Stomach (tissue), 9 donors: ENCODE results near the gene SPATC1L. TPM values are rescaled to one million over a fixed set of nuclear protein-coding genes. Genes with fewer than 3 reads are reported as not detected.

Experiments
- DNase-seq, 2 donors: peaks; one replicate each; pipeline versions ENCODE4 v3.0.0 to v3.0.0-alpha.2; 2013 to 2019
- H3K27ac ChIP-seq, 5 donors: fragments of 200-600 bp in 4 of 5; sonication (generic) in 4 of 5; one replicate each; pipeline ENCODE4 v1.5.1; 2013 to 2019; ENCODE audit warnings: mild to moderate bottlenecking in 1 of 5, moderate library complexity in 1 of 5
- H3K27me3 ChIP-seq, 3 donors: fragments of 200-600 bp; sonication (generic); one replicate each; pipeline ENCODE4 v1.5.1; 2017 to 2019; ENCODE audit warnings: mixed run types in 1 of 3
- H3K36me3 ChIP-seq, 4 donors: fragments of 200-600 bp; sonication (generic); 1 replicate in 3 of 4; 2 replicates in 1 of 4; pipeline ENCODE4 v1.5.1; 2016 to 2019
- H3K4me1 ChIP-seq, 4 donors: fragments of 200-600 bp; sonication (generic); one replicate each; pipeline ENCODE4 v1.5.1; 2016 to 2019
- H3K4me3 ChIP-seq, 4 donors: fragments of 200-600 bp; sonication (generic) in 3 of 4; one replicate each; pipeline ENCODE4 v1.5.1; 2016 to 2019; ENCODE audit warnings: mild to moderate bottlenecking in 1 of 4
- H3K9me3 ChIP-seq, 4 donors: fragments of 200-600 bp; sonication (generic); one replicate each; pipeline ENCODE4 v1.5.1; 2016 to 2019
- CTCF ChIP-seq, 7 experiments: fragments of 450-650 bp in 4 of 7; fragments of 200-600 bp in 3 of 7; sonication (generic) in 3 of 7; IDR thresholded peaks; one replicate each; pipeline ENCODE4 v1.5.1; 2016 to 2019; ENCODE audit warnings: antibody characterized with exemption in 7 of 7, control low read depth in 2 of 7, mild to moderate bottlenecking in 1 of 7
- EP300 ChIP-seq: sonication (generic); formaldehyde crosslinking; IDR thresholded peaks from one replicate; pipeline ENCODE4 v1.6.1; 2017; ENCODE audit warnings: antibody characterized with exemption
- POLR2A ChIP-seq, 4 donors: fragments of 450-650 bp; IDR thresholded peaks; one replicate each; pipeline ENCODE4 v1.6.1; 2016; ENCODE audit warnings: antibody characterized with exemption in 4 of 4, control low read depth in 2 of 4, mild to moderate bottlenecking in 1 of 4, moderate library complexity in 1 of 4
- POLR2AphosphoS5 ChIP-seq, 3 donors: sonication (generic); formaldehyde crosslinking; IDR thresholded peaks; one replicate each; pipeline ENCODE4 v1.6.1; 2016; ENCODE audit warnings: antibody characterized with exemption in 3 of 3
- WGBS, 5 donors: extraction: QIAGEN DNeasy Blood & Tissue Kit in 3 of 5; methylation state at CpG; one replicate each; pipeline versions ENCODE4 v1.1.5 to v1.1.7; 2013 to 2018; 5-methylcytosine and 5-hydroxymethylcytosine counted together
- intact Hi-C: fragments of 100-400 bp; cut with DNase I; formaldehyde crosslinking; loops from one replicate; pipeline ENCODE4 v1.15.1; 2023; ENCODE audit warnings: low total_unique reads
- polyA plus RNA-seq, 3 donors: library from polyadenylated mRNA; stranded (reverse); fragments of 200-250 nt; gene quantifications; one replicate each; pipeline ENCODE4 v1.2.3, GENCODE V29; 2013
- total RNA-seq, 5 donors: library from RNA; depleted of rRNA; stranded (reverse); fragments of >200 nt; gene quantifications; one replicate each; pipeline versions ENCODE4 v1.1.0 to v1.2.3, GENCODE V29; 2014 to 2016
- donor health status: healthy with polysubstance abuse.
- donor health status: Bipolar disorder and iron deficiency.
- donor health status: healthy.

The SPATC1L gene
- total and polyA plus RNA-seq, 8 donors, result 0.72 to 26.4 (median 12.5) TPM; not detected in 1

DNA sequence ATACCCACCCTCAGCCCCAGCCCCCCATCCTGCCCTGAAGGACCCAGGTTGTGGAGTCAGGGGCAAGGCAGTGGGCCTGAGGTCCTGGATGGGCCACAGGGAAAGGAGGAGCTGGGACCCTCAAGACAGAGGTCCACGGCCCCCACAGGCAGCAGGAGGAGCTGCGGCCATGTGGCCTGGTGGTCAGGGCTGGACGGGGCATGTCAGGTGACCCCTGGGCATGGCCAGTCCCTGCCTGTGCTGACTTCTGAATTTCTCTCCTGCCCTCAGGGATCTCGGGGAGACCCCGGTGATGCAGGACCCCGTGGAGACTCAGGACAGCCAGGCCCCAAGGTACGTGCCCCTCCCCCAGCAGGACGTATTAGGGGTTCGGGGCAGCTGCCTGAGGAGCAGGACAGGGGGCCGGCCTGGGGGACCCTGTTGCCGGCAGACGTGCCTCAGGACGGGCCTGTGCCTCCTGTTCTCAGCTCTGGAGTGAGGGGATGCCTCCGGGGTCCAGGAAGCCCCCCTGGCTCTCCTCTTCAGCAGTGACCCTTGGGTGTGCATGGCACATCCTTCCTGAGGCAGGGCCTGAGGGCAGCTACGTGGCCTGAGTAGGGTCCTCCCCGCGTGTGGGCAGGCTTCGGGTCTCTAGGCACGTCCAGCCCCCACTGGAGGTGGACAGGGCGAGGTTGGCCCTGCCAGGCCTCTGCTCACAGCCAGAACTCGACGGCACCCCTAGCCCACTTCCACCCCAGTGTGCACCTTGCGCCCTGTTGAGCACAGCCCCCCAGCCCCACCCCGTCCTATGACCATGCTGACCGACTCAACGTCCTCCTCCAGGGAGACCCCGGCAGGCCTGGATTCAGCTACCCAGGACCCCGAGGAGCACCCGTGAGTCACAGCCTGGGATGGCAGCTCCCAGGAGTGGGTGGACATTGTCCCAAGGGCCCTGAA is 62.7 kb downstream of the SPATC1L start:
- TF ChIP-seq POLR2AphosphoS5 (IDR thresholded peaks at IDR 0.05) (no peak), EP300 (no peak), POLR2A (IDR thresholded peaks at IDR 0.05) (no peak), CTCF (IDR thresholded peaks at IDR 0.05) (no peak)
- DNase-seq, result peak in 1 of 2 donors; percentile 19
- intact Hi-C loops, result loop anchor here (10.0 kb wide), 1 partner anchor 127 kb away; no protein-coding TSS in a partner anchor
- peak overlapping the region in 1 of 5 donors; percentile 29 for H3K27ac ChIP-seq
- no peak overlapping the region for H3K4me3 ChIP-seq
- H3K36me3 ChIP-seq, result peaks cover 72 to 99% (median 90%) of the 10 kb centered on the region in 4 donors
- no peaks in the 10 kb centered on the region for H3K9me3 ChIP-seq
- H3K27me3 ChIP-seq, result no peaks in the 10 kb centered on the region
- no peaks in the 10 kb centered on the region for H3K4me1 ChIP-seq
- WGBS, 5 donors, result 83 to 87% (median 86%) methylated on average over 14 to 29 of the region's 29 CpGs

DNA sequence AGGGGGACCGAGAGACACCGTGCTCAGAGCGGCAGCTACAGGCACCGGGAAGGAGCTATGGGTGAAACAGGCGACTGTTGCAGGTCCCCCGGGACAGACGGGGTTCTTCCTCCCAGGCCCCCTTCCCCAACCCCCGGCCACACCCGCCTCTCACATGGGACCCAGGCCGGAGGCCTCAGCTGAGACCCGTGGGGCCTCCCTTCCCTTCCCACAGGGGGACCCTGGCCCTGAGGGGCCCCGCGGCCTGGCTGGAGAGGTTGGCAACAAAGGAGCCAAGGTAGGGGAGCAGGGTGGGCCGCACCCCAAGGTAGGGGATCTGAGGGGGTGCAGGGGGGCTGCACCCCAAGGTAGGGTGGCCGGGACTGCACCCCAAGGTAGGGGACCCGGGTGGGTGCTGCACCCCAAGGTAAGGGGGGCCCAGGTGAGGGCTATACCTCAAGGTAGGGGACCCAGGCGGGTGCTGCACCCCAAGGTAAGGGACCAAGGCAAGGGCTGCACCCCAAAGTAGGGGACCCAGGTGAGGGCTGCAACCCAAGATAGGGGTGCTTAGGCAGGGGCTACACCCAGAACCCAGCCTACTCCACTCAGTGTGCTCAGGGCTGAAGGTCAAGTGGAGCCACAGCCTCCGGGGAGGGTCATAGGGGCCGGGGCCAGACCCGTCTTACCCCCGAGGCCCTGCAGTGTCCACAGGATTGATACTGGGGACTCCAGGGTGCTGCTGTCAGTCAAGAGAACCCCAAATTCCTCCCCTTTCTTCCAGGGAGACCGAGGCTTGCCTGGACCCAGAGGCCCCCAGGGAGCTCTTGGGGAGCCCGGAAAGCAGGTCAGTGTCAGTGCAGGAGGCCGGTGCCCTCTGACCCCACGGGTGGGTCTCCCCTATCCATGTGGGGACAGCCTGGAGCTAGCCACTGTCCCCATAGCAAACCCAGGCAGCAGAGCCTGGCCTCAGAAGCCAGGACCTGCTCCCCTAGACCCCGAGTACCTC is 63.7 kb downstream of the SPATC1L start:
- no peak for DNase-seq
- Histone ChIP-seq H3K27me3 (no peaks in the 10 kb centered on the region), H3K36me3 (peaks cover 80 to 99% (median 90%) of the 10 kb centered on the region in 4 donors), H3K4me3 (no peak overlapping the region), H3K9me3 (no peaks in the 10 kb centered on the region), H3K4me1 (no peaks in the 10 kb centered on the region), H3K27ac (peak overlapping the region in 1 of 5 donors; percentile 24)
- WGBS, 5 donors, result 79 to 93% (median 84%) methylated on average over 13 to 26 of the region's 26 CpGs
- TF ChIP-seq CTCF (IDR thresholded peaks at IDR 0.05) (no peak), POLR2AphosphoS5 (IDR thresholded peaks at IDR 0.05) (no peak), EP300 (no peak), POLR2A (IDR thresholded peaks at IDR 0.05) (no peak)
- intact Hi-C loops, result loop anchor here (10.0 kb wide), 1 partner anchor 126 kb away; no protein-coding TSS in a partner anchor

DNA sequence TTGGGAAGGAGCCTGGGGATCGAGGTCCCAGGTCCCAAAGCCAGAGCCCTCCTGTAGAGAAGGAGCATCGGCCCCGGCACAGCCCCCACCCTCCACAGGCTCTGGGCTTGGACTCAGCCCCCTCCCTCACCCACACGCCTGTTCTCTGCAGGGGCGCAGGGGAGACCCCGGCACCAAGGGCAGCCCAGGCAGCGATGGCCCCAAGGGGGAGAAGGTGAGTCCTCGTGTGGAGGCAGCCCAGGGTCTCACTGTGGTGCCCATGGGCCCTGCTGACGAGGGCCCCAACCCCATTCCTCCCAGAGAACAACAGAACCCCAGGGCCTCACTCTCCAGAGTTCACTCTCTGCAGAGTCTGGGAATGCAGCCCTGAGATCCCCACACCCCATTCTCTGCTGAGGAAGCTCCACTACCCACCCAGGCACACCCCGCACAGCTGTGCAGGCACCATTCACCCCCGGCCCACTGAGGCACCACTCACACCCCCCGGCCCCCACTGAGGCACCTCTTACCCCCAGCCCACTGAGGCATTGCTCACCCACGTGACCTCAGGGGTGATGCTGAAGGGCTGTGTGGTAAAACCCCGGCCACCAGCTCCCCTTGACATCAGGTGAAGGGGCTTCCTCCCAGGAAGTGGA is 64.5 kb downstream of the SPATC1L start:
- H3K4me1 ChIP-seq, result no peaks in the 10 kb centered on the region
- TF ChIP-seq POLR2A (IDR thresholded peaks at IDR 0.05), result no peak
- no peak for TF ChIP-seq CTCF (IDR thresholded peaks at IDR 0.05)
- TF ChIP-seq POLR2AphosphoS5 (IDR thresholded peaks at IDR 0.05), result no peak
- peaks cover 77 to 99% (median 91%) of the 10 kb centered on the region in 4 donors for H3K36me3 ChIP-seq
- no peak for DNase-seq
- H3K27me3 ChIP-seq, result no peaks in the 10 kb centered on the region
- no peak overlapping the region for H3K4me3 ChIP-seq
- 75 to 83% (median 80%) methylated on average over 8 to 14 of the region's 14 CpGs for WGBS, 5 donors
- peak overlapping the region in 1 of 5 donors; percentile 9 for H3K27ac ChIP-seq
- peaks cover 0 to 6% (median 2%) of the 10 kb centered on the region in 4 donors for H3K9me3 ChIP-seq
- intact Hi-C loops, result loop anchor here (10.0 kb wide), 1 partner anchor 125 kb away; no protein-coding TSS in a partner anchor
